ENCODE results near the gene ATF5.

Gene ATF5, protein sequence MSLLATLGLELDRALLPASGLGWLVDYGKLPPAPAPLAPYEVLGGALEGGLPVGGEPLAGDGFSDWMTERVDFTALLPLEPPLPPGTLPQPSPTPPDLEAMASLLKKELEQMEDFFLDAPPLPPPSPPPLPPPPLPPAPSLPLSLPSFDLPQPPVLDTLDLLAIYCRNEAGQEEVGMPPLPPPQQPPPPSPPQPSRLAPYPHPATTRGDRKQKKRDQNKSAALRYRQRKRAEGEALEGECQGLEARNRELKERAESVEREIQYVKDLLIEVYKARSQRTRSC

DNA sequence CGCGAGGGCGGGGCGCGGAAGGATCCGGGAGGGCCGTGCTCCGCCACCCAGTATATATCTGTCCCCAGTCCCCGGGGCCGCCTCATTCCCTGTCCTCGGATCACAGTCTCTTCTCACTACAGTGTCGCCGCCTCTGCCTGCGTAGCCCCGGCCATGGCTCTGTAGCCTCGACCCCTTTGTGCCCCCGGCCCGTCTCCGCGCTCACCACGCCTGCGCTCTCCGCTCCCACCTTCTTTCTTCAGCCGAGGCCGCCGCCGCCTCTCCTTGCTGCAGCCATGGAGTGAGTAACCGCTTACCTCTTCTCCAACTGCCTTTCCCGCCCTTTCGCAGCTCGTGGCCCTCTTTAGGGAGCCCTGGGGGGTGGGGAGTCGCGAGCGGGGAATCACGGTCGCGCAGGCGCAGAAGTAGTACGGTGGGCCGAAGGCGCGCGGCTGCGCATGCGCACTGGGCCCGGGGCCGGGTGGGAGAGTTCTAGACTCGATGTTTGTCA, at the start of gene ATF5, which contains the start of gene NUP62:
Gene ATF5, plus strand, starts transcription at position 85 of the 490 bp plus-strand sequence. CDS start 1,646 bp downstream, outside the sequence.
Gene NUP62, minus strand, starts transcription at position 384 of the 490 bp plus-strand sequence. CDS start 19,697 bp downstream, outside the sequence.
- H3K4me3 ChIP-seq, result peak within 1 kb of the TSS; percentile 83
- H3K27me3 ChIP-seq, result no peaks in the 10 kb centered on the region
- TF ChIP-seq Cebpa-rat (IDR thresholded peaks at IDR 0.05), result no peak
- H3K4me2 ChIP-seq, result peak within 1 kb of the TSS; percentile 98
- peaks cover 71% of the 10 kb centered on the region for H3K4me1 ChIP-seq
- H4K20me1 ChIP-seq, result peaks cover 75% of the 10 kb centered on the region
- H3K9me3 ChIP-seq, result no peaks in the 10 kb centered on the region
- H3K27ac ChIP-seq, result peak within 1 kb of the TSS; percentile 99
- peak within 1 kb of the TSS; percentile 98 for H3K9ac ChIP-seq
- H3K36me3 ChIP-seq, result peaks cover 69% of the 10 kb centered on the region

DNA sequence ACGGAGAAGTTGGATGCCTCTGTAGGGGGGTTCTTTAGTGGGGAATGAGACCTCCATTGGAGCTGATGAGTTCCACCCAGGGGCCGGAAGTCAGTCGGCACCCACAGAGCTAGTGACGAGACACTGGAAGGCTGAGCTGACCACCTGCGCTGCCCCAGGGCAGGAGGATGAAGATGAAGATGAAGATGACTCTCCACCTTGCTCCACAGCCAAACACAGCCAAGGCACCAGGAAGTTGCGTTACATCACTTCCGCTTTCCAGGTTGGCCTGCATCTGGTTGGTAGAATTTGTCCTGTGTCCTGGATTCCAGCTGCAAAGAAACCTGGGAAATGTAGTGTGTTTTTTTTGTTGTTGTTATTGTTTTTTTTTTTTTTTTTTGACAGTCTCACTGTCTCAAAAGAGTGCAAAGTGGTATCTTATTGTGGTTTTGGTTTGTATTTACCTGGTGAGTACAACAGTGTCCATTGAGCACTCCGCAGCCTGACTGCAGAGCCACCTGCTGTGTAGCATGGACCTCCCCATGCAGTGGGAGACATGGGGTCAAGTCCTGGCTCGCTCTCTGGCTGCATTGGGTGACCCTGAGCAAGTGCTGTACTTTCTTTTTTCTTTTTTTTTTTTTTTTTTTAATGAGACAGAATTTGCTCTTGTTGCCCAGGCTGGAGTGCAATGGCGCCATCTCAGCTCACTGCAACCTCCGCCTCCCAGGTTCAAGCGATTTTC, 49.6 kb upstream of the ATF5 start:
- H3K36me3 ChIP-seq, result peaks cover 48% of the 10 kb centered on the region
- no peaks in the 10 kb centered on the region; the same call in 1 of the 2 replicates for H4K20me1 ChIP-seq
- H3K27me3 ChIP-seq, result no peaks in the 10 kb centered on the region
- peak overlapping the region; percentile 90 for H3K4me2 ChIP-seq
- no peak overlapping the region for H3K9ac ChIP-seq
- no peak overlapping the region for H3K27ac ChIP-seq
- H3K4me3 ChIP-seq, result no peak overlapping the region
- TF ChIP-seq Cebpa-rat (IDR thresholded peaks at IDR 0.05), result no peak
- peaks cover 6% of the 10 kb centered on the region; the same call in 1 of the 2 replicates for H3K9me3 ChIP-seq
- H3K4me1 ChIP-seq, result peaks cover 60% of the 10 kb centered on the region

DNA sequence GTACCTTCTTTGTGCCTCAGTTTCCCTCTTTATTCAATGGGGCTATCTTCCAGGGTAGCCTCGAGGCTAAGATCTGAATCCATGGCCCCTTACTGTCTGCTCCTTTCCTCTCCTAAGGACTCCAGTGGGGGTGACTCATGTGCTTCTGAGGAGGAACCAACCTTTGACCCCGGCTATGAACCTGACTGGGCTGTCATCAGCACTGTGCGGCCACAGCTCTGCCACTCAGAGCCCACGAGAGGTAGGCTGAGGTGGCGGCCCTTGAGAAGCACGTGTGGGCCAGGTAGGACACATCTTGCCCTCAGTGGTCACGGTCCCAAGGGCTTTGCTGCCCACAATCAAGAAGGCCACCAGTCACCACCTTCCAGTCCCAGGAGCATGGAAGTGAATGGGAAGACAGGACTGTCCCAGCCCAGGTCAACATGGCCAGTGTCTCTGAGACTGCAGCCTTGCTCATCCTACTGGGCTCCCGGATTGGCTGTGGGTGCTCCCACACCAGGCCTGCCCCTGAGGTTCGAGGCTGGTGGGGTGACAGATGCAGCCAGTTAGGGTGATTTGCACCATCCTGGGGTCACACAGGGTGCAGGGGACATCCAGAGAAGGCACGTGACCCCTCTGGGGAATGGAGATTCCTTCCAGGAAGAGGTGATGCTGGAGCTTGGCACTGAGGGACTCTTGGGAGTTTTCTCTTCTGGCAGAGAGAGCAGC, 48.7 kb upstream of the ATF5 start:
- TF ChIP-seq Cebpa-rat (IDR thresholded peaks at IDR 0.05), result no peak
- peaks cover 55% of the 10 kb centered on the region for H3K36me3 ChIP-seq
- no peak overlapping the region for H3K27ac ChIP-seq
- peaks cover 60% of the 10 kb centered on the region for H3K4me1 ChIP-seq
- H3K9ac ChIP-seq, result peak overlapping the region; percentile 24; the same call in 1 of the 2 replicates
- H4K20me1 ChIP-seq, result no peaks in the 10 kb centered on the region; the same call in 1 of the 2 replicates
- no peaks in the 10 kb centered on the region for H3K27me3 ChIP-seq
- H3K4me3 ChIP-seq, result no peak overlapping the region
- no peak overlapping the region for H3K4me2 ChIP-seq
- H3K9me3 ChIP-seq, result peaks cover 6% of the 10 kb centered on the region; the same call in 1 of the 2 replicates

DNA sequence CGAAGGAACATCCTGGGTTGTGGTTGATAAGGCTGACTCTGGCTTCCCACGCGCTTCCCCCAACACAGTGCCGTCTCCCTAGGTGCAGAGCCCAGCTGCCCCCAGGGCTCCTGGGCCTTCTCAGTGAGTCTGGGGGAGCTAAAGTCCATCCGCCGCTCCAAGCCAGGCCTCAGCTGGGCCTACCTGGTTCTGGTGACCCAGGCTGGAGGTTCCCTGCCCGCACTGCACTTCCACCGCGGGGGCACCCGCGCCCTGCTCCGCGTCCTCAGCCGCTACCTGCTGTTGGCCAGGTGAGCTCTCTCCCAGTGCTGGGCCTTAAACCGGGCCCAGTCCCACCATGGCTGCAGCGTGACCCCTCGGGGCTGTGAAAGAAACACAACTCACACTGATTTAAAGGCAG, 47.8 kb upstream of the ATF5 start:
- Histone ChIP-seq H3K9ac (peak overlapping the region; percentile 24; the same call in 1 of the 2 replicates), H3K27me3 (no peaks in the 10 kb centered on the region), H3K36me3 (peaks cover 60% of the 10 kb centered on the region), H3K4me2 (no peak overlapping the region), H4K20me1 (no peaks in the 10 kb centered on the region; the same call in 1 of the 2 replicates), H3K4me1 (peaks cover 62% of the 10 kb centered on the region), H3K27ac (no peak overlapping the region), H3K9me3 (peaks cover 6% of the 10 kb centered on the region; the same call in 1 of the 2 replicates), H3K4me3 (no peak overlapping the region)
- no peak for TF ChIP-seq Cebpa-rat (IDR thresholded peaks at IDR 0.05)

DNA sequence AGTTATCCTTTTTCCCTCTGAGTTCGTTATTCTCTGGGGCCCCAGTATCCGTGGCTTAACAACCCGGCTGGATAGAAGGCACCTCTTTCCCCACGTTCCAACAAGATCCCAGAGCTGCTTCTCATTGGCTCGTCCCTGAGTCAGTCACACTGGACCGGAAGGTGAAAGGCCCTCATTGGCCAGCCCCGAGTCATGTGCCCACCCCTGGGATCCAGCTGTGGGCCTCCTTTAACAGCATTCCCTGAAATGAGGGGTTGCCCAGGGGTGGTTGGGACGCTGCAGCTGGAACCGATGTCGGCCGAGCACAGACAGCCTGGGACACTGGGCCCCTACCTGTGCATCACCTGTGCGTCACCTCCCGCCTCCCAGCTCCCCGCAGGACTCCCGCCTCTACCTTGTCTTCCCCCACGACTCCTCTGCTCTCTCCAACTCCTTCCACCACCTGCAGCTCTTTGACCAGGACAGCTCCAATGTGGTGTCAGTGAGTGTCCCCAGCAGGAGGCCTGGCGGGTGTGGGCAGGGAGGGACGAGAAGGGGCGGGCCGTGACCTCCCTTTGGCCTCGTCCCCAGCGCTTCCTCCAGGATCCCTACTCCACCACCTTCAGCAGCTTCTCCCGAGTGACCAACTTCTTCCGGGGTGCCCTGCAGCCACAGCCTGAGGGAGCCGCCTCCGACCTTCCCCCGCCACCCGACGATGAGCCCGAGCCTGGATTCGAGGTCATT, 47.2 kb upstream of the ATF5 start:
- Histone ChIP-seq H3K27ac (no peak overlapping the region), H3K4me3 (no peak overlapping the region), H4K20me1 (no peaks in the 10 kb centered on the region; the same call in 1 of the 2 replicates), H3K36me3 (peaks cover 60% of the 10 kb centered on the region), H3K9ac (no peak overlapping the region), H3K9me3 (peaks cover 6% of the 10 kb centered on the region; the same call in 1 of the 2 replicates), H3K4me1 (peaks cover 66% of the 10 kb centered on the region), H3K4me2 (no peak overlapping the region), H3K27me3 (no peaks in the 10 kb centered on the region)
- no peak for TF ChIP-seq Cebpa-rat (IDR thresholded peaks at IDR 0.05)

DNA sequence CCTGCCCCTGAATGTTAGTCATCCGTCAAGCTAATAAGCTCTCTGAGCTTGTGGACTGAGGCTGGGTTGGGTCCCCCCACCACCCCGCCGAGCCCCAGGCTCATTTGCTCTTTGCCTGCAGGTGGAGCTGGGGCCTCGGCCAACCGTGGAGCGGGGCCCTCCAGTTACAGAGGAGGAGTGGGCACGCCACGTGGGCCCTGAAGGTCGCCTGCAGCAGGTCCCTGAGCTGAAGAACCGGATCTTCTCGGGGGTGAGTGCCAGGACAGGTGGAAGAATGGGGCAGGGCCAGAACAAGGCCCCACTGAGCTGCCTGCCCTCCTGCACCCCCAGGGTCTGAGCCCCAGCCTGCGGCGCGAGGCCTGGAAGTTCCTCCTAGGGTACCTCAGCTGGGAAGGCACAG, 46.4 kb upstream of the ATF5 start:
- Histone ChIP-seq H3K9me3 (peaks cover 6% of the 10 kb centered on the region; the same call in 1 of the 2 replicates), H3K4me2 (no peak overlapping the region), H4K20me1 (no peaks in the 10 kb centered on the region; the same call in 1 of the 2 replicates), H3K4me3 (no peak overlapping the region), H3K36me3 (peaks cover 63% of the 10 kb centered on the region), H3K9ac (no peak overlapping the region), H3K27me3 (no peaks in the 10 kb centered on the region), H3K27ac (no peak overlapping the region), H3K4me1 (peaks cover 74% of the 10 kb centered on the region)
- TF ChIP-seq Cebpa-rat (IDR thresholded peaks at IDR 0.05), result no peak

DNA sequence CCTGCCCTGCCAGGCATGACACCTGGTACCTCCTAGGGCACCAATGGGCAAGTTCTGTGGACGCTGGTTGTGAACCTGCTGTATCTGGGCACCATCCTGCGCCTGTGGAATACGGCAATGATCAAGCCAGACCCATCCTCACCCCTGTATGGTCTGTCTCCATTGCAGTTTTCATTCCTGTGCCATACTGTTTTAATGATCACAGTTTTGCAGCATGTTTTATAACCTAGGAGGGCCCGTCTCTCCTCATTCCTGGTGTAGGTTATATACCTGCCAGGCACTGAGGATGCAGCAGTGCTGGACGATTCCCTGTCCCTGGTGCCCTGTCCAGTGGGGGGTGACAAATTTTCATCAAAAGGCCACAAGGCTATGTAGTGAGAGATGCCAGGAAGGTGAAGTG, 45.9 kb upstream of the ATF5 start:
- Histone ChIP-seq H3K27me3 (no peaks in the 10 kb centered on the region), H3K4me1 (peaks cover 75% of the 10 kb centered on the region), H3K4me2 (peak overlapping the region; percentile 81), H3K9ac (no peak overlapping the region), H3K9me3 (peaks cover 6% of the 10 kb centered on the region; the same call in 1 of the 2 replicates), H3K4me3 (no peak overlapping the region), H4K20me1 (no peaks in the 10 kb centered on the region; the same call in 1 of the 2 replicates), H3K36me3 (peaks cover 63% of the 10 kb centered on the region), H3K27ac (0 out of 2 replicates have a peak overlapping the region, but pooled peaks have one; percentile 73)
- no peak for TF ChIP-seq Cebpa-rat (IDR thresholded peaks at IDR 0.05)

DNA sequence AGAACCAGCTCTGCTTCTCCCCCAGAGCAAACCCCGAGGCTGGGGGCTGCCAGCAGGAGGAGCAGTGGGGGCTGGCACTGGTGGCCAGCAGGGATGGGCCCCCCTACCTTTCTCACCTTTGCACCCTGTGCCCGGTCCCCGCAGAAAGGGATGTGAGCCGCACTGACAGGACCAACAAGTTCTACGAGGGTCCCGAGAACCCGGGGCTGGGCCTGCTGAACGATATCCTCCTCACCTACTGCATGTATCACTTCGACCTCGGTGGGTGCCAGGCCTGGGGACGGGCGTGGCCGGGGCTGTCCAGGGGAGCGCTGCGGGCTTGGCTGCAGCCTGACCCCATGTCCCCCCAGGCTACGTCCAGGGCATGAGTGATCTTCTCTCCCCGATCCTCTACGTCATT, 44.9 kb upstream of the ATF5 start:
- Histone ChIP-seq H3K9ac (peak overlapping the region; percentile 72), H3K9me3 (peaks cover 6% of the 10 kb centered on the region; the same call in 1 of the 2 replicates), H3K4me1 (peaks cover 71% of the 10 kb centered on the region), H4K20me1 (no peaks in the 10 kb centered on the region), H3K4me3 (peak overlapping the region; percentile 22; the same call in 1 of the 2 replicates), H3K4me2 (peak overlapping the region; percentile 81), H3K36me3 (peaks cover 70% of the 10 kb centered on the region), H3K27me3 (no peaks in the 10 kb centered on the region), H3K27ac (peak overlapping the region; percentile 73)
- TF ChIP-seq Cebpa-rat (IDR thresholded peaks at IDR 0.05), result no peak
